ENCODE data around the gene ZNF8. TPM values are rescaled to one million over a fixed set of nuclear protein-coding genes. Genes with fewer than 3 reads are reported as not detected.

Gene ZNF8
- total RNA-seq, 6 experiments from 2014 or later, result 1.0 to 2.3 (median 1.6) TPM

DNA sequence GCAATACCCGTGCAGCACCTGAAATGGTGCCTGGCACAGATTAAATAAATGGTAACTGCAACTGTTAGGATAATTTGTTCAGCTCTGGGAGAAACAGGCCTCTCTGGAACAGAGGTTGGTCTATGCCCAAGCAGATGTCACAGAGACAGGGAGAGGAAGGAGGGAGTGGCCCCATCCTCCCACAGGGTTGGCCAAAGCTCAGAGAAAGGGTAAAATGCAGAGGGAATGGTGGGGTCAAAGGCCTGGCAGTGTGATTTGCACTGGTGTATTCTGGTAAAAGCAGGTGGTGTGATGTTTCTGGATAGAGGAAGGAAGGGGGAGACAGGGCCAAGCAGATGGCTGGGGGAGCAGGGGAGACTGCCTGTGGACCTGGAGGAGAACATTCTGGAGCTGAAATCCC, 57.5 kb downstream of the ZNF8 start:
- no peaks in the 10 kb centered on the region for H3K27me3 ChIP-seq
- TF ChIP-seq CTCF (IDR thresholded peaks at IDR 0.05) (no peak), POLR2A (IDR thresholded peaks at IDR 0.05) (no peak)
- DNase-seq (peak in 2 of 3 donors; percentile 46 to 82), ATAC-seq (peak; percentile 81 to 90 (median 86))
- H3K9me3 ChIP-seq, result no peaks in the 10 kb centered on the region
- peaks cover 0 to 7% (median 0%) of the 10 kb centered on the region in 4 donors for H3K36me3 ChIP-seq
- WGBS (ENCODE audit: insufficient coverage, low coverage, low lambda C conversion rate, missing lambda C conversion rate), result 25% methylated on average over 1 of the region's 1 CpG
- intact Hi-C loops (cut with DNase I), result no loop called here
- no peak overlapping the region for H3K4me3 ChIP-seq
- peak overlapping the region; percentile 31 to 86 (median 85) for H3K27ac ChIP-seq
- H3K4me1 ChIP-seq, result peaks cover 0 to 18% (median 9%) of the 10 kb centered on the region in 4 donors

DNA sequence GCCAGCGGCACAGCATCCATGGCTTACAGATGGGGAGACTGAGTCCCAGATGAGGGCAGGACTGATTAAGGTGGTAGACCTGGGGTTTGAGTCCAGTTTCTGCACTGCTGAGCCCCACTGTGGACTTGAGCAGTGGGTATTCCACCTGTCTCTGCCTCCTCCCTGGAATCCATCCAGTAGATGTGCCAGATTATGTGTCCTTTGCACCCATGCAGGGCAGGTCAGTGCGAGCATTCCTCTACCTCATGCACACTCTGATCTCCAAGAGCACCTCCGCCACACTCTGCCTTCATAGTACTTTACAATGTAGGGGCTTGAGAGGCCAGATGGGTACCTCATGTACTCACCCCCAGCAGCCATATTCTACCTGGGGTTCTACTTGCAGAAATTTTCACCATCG, 58.1 kb downstream of the ZNF8 start:
- H3K27ac ChIP-seq, result peak overlapping the region; percentile 31 to 86 (median 85)
- H3K36me3 ChIP-seq, result peaks cover 0 to 7% (median 0%) of the 10 kb centered on the region in 4 donors
- no peak overlapping the region for H3K4me3 ChIP-seq
- no peak for TF ChIP-seq CTCF (IDR thresholded peaks at IDR 0.05)
- TF ChIP-seq POLR2A (IDR thresholded peaks at IDR 0.05), result no peak
- DNase-seq (peak in 1 of 3 donors; percentile 86), ATAC-seq (peak; percentile 80 to 89 (median 86))
- WGBS (ENCODE audit: insufficient coverage, low coverage, low lambda C conversion rate, missing lambda C conversion rate), result 28% methylated on average over 2 of the region's 4 CpGs
- no peaks in the 10 kb centered on the region for H3K9me3 ChIP-seq
- intact Hi-C loops (cut with DNase I), result no loop called here
- H3K27me3 ChIP-seq, result no peaks in the 10 kb centered on the region
- H3K4me1 ChIP-seq, result peaks cover 0 to 18% (median 9%) of the 10 kb centered on the region in 4 donors

DNA sequence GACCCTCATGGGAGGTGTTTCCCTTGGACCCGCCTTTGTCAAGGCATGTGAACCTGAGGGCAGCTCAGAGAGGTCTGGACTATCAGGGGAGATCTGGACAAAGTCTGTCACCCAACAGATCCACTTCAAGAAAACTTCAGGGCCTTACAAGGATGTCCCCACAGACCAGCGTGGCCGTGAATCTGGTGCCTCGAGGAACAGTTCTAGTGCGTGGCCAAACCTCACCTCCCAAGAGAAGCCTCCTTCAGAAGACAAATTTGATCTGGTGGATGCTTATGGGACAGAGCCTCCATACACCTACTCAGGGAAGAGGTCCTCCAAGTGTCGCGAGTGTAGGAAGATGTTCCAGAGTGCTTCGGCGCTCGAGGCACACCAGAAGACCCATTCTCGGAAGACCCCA, 59.6 kb downstream of the ZNF8 start:
- WGBS (ENCODE audit: insufficient coverage, low coverage, low lambda C conversion rate, missing lambda C conversion rate), result no CpG with 5 or more reads among the region's 11 CpGs
- no peak for DNase-seq
- ATAC-seq, result no peak
- peaks cover 0 to 7% (median 0%) of the 10 kb centered on the region in 4 donors for H3K36me3 ChIP-seq
- no peak overlapping the region for H3K27ac ChIP-seq
- no peaks in the 10 kb centered on the region for H3K9me3 ChIP-seq
- no peak overlapping the region for H3K4me3 ChIP-seq
- no peaks in the 10 kb centered on the region for H3K27me3 ChIP-seq
- H3K4me1 ChIP-seq, result peaks cover 0 to 18% (median 9%) of the 10 kb centered on the region in 4 donors
- TF ChIP-seq CTCF (IDR thresholded peaks at IDR 0.05), result no peak
- no peak for TF ChIP-seq POLR2A (IDR thresholded peaks at IDR 0.05)
- intact Hi-C loops (cut with DNase I), result no loop called here

DNA sequence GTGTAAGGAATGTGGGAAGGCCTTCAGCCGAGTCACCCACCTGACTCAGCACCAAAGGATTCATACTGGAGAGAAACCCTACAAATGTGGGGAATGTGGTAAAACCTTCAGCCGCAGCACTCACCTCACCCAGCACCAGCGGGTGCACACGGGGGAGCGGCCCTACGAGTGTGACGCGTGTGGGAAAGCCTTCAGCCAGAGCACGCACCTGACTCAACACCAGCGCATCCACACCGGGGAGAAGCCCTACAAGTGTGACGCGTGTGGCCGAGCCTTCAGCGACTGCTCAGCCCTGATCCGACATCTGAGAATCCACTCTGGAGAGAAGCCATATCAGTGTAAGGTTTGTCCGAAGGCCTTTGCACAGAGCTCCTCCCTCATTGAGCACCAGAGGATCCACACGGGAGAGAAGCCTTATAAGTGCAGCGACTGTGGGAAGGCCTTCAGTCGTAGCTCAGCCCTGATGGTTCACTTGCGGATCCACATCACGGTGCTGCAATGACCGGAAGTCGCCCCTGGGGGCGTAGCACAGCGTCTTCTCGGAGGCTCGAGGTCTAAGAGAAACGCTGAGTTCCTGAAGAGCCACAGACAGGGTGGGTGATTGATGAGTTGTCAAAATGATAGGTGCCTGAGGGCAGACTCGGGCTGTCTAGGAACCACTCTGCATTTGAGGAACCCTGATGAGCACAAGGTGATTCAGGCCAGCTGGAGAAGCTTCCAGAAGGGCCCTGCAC, 60.2 kb downstream of the ZNF8 start:
- Histone ChIP-seq H3K27me3 (no peaks in the 10 kb centered on the region), H3K36me3 (peaks cover 0 to 7% (median 0%) of the 10 kb centered on the region in 4 donors), H3K9me3 (no peaks in the 10 kb centered on the region), H3K4me1 (peaks cover 0 to 18% (median 9%) of the 10 kb centered on the region in 4 donors), H3K4me3 (no peak overlapping the region), H3K27ac (no peak overlapping the region)
- peak in 1 of 3 donors; percentile 45 for DNase-seq
- no peak for ATAC-seq
- intact Hi-C loops (cut with DNase I), result no loop called here
- TF ChIP-seq CTCF (IDR thresholded peaks at IDR 0.05) (no peak), POLR2A (IDR thresholded peaks at IDR 0.05) (no peak)
- 82% methylated on average over 12 of the region's 30 CpGs for WGBS (ENCODE audit: insufficient coverage, low coverage, low lambda C conversion rate, missing lambda C conversion rate)

Data from right lobe of liver (tissue), 6 donors.